ENCODE results near the gene ECT2. TPM values are rescaled to one million over a fixed set of nuclear protein-coding genes. Genes with fewer than 3 reads are reported as not detected.
A peak's percentile ranks its signal among the peaks of the same experiment; 100 is the strongest.
"Not testable (repeated sequence)": the region's sequence is repeated elsewhere in the genome, so short reads cannot be mapped to it uniquely, and the experiment has no call there.

ECT2 gene
- total and polyA plus RNA-seq, 5 donors from 2014 or later = 1.1 to 2.9 (median 2.6) TPM

- H3K4me1 ChIP-seq (ENCODE audit: control insufficient read depth, insufficient read depth, low read length, poor library complexity, severe bottlenecking) = no peaks in the 10 kb centered on the region
- H3K4me1 Mint-ChIP-seq = peaks cover 0 to 5% (median 2%) of the 10 kb centered on the region in 4 donors
- H3K9me3 ChIP-seq (ENCODE audit: control insufficient read depth in 2 of 2, low read length in 2 of 2) = no peaks in the 10 kb centered on the region
- no peak for DNase-seq
- H3K4me3 Mint-ChIP-seq = no peak overlapping the region
- no peaks in the 10 kb centered on the region for H3K36me3 Mint-ChIP-seq
- ATAC-seq (ENCODE audit: low read depth in 2 of 2) = no peak
- H3K27me3 ChIP-seq (ENCODE audit: control insufficient read depth, insufficient read depth, low read length) = no peaks in the 10 kb centered on the region
- H3K4me3 ChIP-seq (ENCODE audit: low read depth, low read length) = no peak overlapping the region
- no peak overlapping the region for H3K27ac Mint-ChIP-seq
- no peaks in the 10 kb centered on the region for H3K27me3 Mint-ChIP-seq
- H3K9me3 Mint-ChIP-seq = no peaks in the 10 kb centered on the region
- H3K36me3 ChIP-seq (ENCODE audit: control insufficient read depth, insufficient read depth, low read length) = no peaks in the 10 kb centered on the region
- no peak overlapping the region for H3K27ac ChIP-seq (ENCODE audit: insufficient read depth, low read length, poor library complexity, severe bottlenecking)
Measured at GRCh38 chr3:172816281-172816680, 65.8 kb downstream of the ECT2 start.

GRCh38 chr3:172816968-172817367, 66.4 kb downstream of the ECT2 start:
- no peaks in the 10 kb centered on the region for H3K4me1 ChIP-seq (ENCODE audit: control insufficient read depth, insufficient read depth, low read length, poor library complexity, severe bottlenecking)
- H3K4me1 Mint-ChIP-seq = peaks cover 0 to 5% (median 2%) of the 10 kb centered on the region in 4 donors

GRCh38 chr3:172820492-172820891, 70.0 kb downstream of the ECT2 start:
- H3K4me3 ChIP-seq (ENCODE audit: low read depth, low read length) = no peak overlapping the region
- Mint-ChIP-seq H3K4me3 (no peak overlapping the region), H3K27me3 (no peaks in the 10 kb centered on the region), H3K27ac (no peak overlapping the region), H3K4me1 (no peaks in the 10 kb centered on the region), H3K36me3 (peaks cover 3% of the 10 kb centered on the region), H3K9me3 (peaks cover 0 to 5% (median 1%) of the 10 kb centered on the region in 7 donors)
- H3K27ac ChIP-seq (ENCODE audit: insufficient read depth, low read length, poor library complexity, severe bottlenecking) = no peak overlapping the region
- H3K4me1 ChIP-seq (ENCODE audit: control insufficient read depth, insufficient read depth, low read length, poor library complexity, severe bottlenecking) = no peaks in the 10 kb centered on the region
- H3K9me3 ChIP-seq (ENCODE audit: control insufficient read depth in 2 of 2, low read length in 2 of 2) = no peaks in the 10 kb centered on the region
- no peaks in the 10 kb centered on the region for H3K27me3 ChIP-seq (ENCODE audit: control insufficient read depth, insufficient read depth, low read length)
- no peak for ATAC-seq (ENCODE audit: low read depth in 2 of 2)
- H3K36me3 ChIP-seq (ENCODE audit: control insufficient read depth, insufficient read depth, low read length) = no peaks in the 10 kb centered on the region
- DNase-seq = no peak

More at GRCh38 chr3:172816968-172817367, 66.4 kb downstream of the ECT2 start:
- H3K36me3 ChIP-seq (ENCODE audit: control insufficient read depth, insufficient read depth, low read length) = no peaks in the 10 kb centered on the region
- no peak overlapping the region for H3K27ac Mint-ChIP-seq
- no peaks in the 10 kb centered on the region for H3K27me3 ChIP-seq (ENCODE audit: control insufficient read depth, insufficient read depth, low read length)
- H3K4me3 ChIP-seq (ENCODE audit: low read depth, low read length) = no peak overlapping the region
- H3K36me3 Mint-ChIP-seq = no peaks in the 10 kb centered on the region
- no peak for ATAC-seq (ENCODE audit: low read depth in 2 of 2)
- H3K9me3 ChIP-seq (ENCODE audit: control insufficient read depth in 2 of 2, low read length in 2 of 2) = no peaks in the 10 kb centered on the region
- no peak for DNase-seq
- H3K4me3 Mint-ChIP-seq = no peak overlapping the region
- H3K9me3 Mint-ChIP-seq = no peaks in the 10 kb centered on the region
- H3K27ac ChIP-seq (ENCODE audit: insufficient read depth, low read length, poor library complexity, severe bottlenecking) = no peak overlapping the region
- no peaks in the 10 kb centered on the region for H3K27me3 Mint-ChIP-seq

- Histone ChIP-seq H3K9me3 (ENCODE audit: control insufficient read depth in 2 of 2, low read length in 2 of 2) (no peaks in the 10 kb centered on the region), H3K4me3 (ENCODE audit: low read depth, low read length) (no peak overlapping the region), H3K27me3 (ENCODE audit: control insufficient read depth, insufficient read depth, low read length) (no peaks in the 10 kb centered on the region), H3K36me3 (ENCODE audit: control insufficient read depth, insufficient read depth, low read length) (no peaks in the 10 kb centered on the region), H3K4me1 (ENCODE audit: control insufficient read depth, insufficient read depth, low read length, poor library complexity, severe bottlenecking) (no peaks in the 10 kb centered on the region), H3K27ac (ENCODE audit: insufficient read depth, low read length, poor library complexity, severe bottlenecking) (no peak overlapping the region)
- no peaks in the 10 kb centered on the region for H3K27me3 Mint-ChIP-seq
- ATAC-seq (ENCODE audit: low read depth in 2 of 2) (no peak), DNase-seq (no peak)
- no peak overlapping the region for H3K27ac Mint-ChIP-seq
- H3K4me3 Mint-ChIP-seq = no peak overlapping the region
- no peaks in the 10 kb centered on the region for H3K4me1 Mint-ChIP-seq
- peaks cover 0 to 11% (median 6%) of the 10 kb centered on the region in 7 donors for H3K9me3 Mint-ChIP-seq
- H3K36me3 Mint-ChIP-seq = peaks cover 3% of the 10 kb centered on the region
Measured at GRCh38 chr3:172824229-172824628, 73.7 kb downstream of the ECT2 start.

GRCh38 chr3:172827231-172827630, 76.7 kb downstream of the ECT2 start:
- H3K36me3 Mint-ChIP-seq; H3K4me1 Mint-ChIP-seq; H3K27ac ChIP-seq (ENCODE audit: insufficient read depth, low read length, poor library complexity, severe bottlenecking); H3K36me3 ChIP-seq (ENCODE audit: control insufficient read depth, insufficient read depth, low read length); H3K27me3 Mint-ChIP-seq; H3K4me1 ChIP-seq (ENCODE audit: control insufficient read depth, insufficient read depth, low read length, poor library complexity, severe bottlenecking); H3K4me3 ChIP-seq (ENCODE audit: low read depth, low read length); H3K27ac Mint-ChIP-seq; H3K4me3 Mint-ChIP-seq; H3K9me3 ChIP-seq (ENCODE audit: control insufficient read depth in 2 of 2, low read length in 2 of 2); H3K27me3 ChIP-seq (ENCODE audit: control insufficient read depth, insufficient read depth, low read length); DNase-seq; ATAC-seq (ENCODE audit: low read depth in 2 of 2): not testable (repeated sequence)
- H3K9me3 Mint-ChIP-seq = peaks cover 0 to 11% (median 6%) of the 10 kb centered on the region in 7 donors

- Histone ChIP-seq H3K4me1 (ENCODE audit: control insufficient read depth, insufficient read depth, low read length, poor library complexity, severe bottlenecking) (no peaks in the 10 kb centered on the region), H3K27me3 (ENCODE audit: control insufficient read depth, insufficient read depth, low read length) (no peaks in the 10 kb centered on the region), H3K27ac (ENCODE audit: insufficient read depth, low read length, poor library complexity, severe bottlenecking) (no peak overlapping the region), H3K36me3 (ENCODE audit: control insufficient read depth, insufficient read depth, low read length) (no peaks in the 10 kb centered on the region), H3K9me3 (ENCODE audit: control insufficient read depth in 2 of 2, low read length in 2 of 2) (no peaks in the 10 kb centered on the region), H3K4me3 (ENCODE audit: low read depth, low read length) (no peak overlapping the region)
- Mint-ChIP-seq H3K36me3 (no peaks in the 10 kb centered on the region), H3K4me1 (no peaks in the 10 kb centered on the region), H3K4me3 (no peak overlapping the region), H3K9me3 (no peaks in the 10 kb centered on the region), H3K27ac (no peak overlapping the region), H3K27me3 (no peaks in the 10 kb centered on the region)
- DNase-seq (no peak), ATAC-seq (ENCODE audit: low read depth in 2 of 2) (no peak)
Measured at GRCh38 chr3:172832983-172833382, 82.5 kb downstream of the ECT2 start.

GRCh38 chr3:172836390-172836997, 86.0 kb downstream of the ECT2 start:
- H3K27ac Mint-ChIP-seq = no peak overlapping the region
- DNase-seq (peak in 1 of 3 donors; percentile 37), ATAC-seq (ENCODE audit: low read depth in 2 of 2) (no peak)

GRCh38 chr3:172839679-172840078, 89.2 kb downstream of the ECT2 start:
- no peaks in the 10 kb centered on the region for H3K9me3 ChIP-seq (ENCODE audit: control insufficient read depth in 2 of 2, low read length in 2 of 2)
- Mint-ChIP-seq H3K36me3 (no peaks in the 10 kb centered on the region), H3K27me3 (peaks cover 4% of the 10 kb centered on the region), H3K9me3 (peaks cover 0 to 7% (median 0%) of the 10 kb centered on the region in 7 donors), H3K4me1 (no peaks in the 10 kb centered on the region), H3K4me3 (no peak overlapping the region), H3K27ac (no peak overlapping the region)
- H3K27ac ChIP-seq (ENCODE audit: insufficient read depth, low read length, poor library complexity, severe bottlenecking) = no peak overlapping the region
- H3K27me3 ChIP-seq (ENCODE audit: control insufficient read depth, insufficient read depth, low read length) = no peaks in the 10 kb centered on the region
- no peaks in the 10 kb centered on the region for H3K36me3 ChIP-seq (ENCODE audit: control insufficient read depth, insufficient read depth, low read length)
- no peak overlapping the region for H3K4me3 ChIP-seq (ENCODE audit: low read depth, low read length)
- ATAC-seq (ENCODE audit: low read depth in 2 of 2) (no peak), DNase-seq (no peak)
- no peaks in the 10 kb centered on the region for H3K4me1 ChIP-seq (ENCODE audit: control insufficient read depth, insufficient read depth, low read length, poor library complexity, severe bottlenecking)

More at GRCh38 chr3:172836390-172836997, 86.0 kb downstream of the ECT2 start:
- no peaks in the 10 kb centered on the region for H3K36me3 ChIP-seq (ENCODE audit: control insufficient read depth, insufficient read depth, low read length)
- H3K27me3 ChIP-seq (ENCODE audit: control insufficient read depth, insufficient read depth, low read length) = no peaks in the 10 kb centered on the region
- no peak overlapping the region for H3K27ac ChIP-seq (ENCODE audit: insufficient read depth, low read length, poor library complexity, severe bottlenecking)
- peaks cover 4% of the 10 kb centered on the region for H3K27me3 Mint-ChIP-seq
- H3K36me3 Mint-ChIP-seq = no peaks in the 10 kb centered on the region
- H3K4me3 Mint-ChIP-seq = no peak overlapping the region
- H3K9me3 ChIP-seq (ENCODE audit: control insufficient read depth in 2 of 2, low read length in 2 of 2) = no peaks in the 10 kb centered on the region
- peaks cover 0 to 5% (median 0%) of the 10 kb centered on the region in 7 donors for H3K9me3 Mint-ChIP-seq
- no peak overlapping the region for H3K4me3 ChIP-seq (ENCODE audit: low read depth, low read length)
- no peaks in the 10 kb centered on the region for H3K4me1 Mint-ChIP-seq
- H3K4me1 ChIP-seq (ENCODE audit: control insufficient read depth, insufficient read depth, low read length, poor library complexity, severe bottlenecking) = no peaks in the 10 kb centered on the region
